Loucy (cell line): Measurements from ENCODE around the gene INSYN2B.

Source experiments
- CTCF ChIP-seq: fragments of 200-600 bp; sonication (generic); conservative IDR thresholded peaks from 2 replicates; pipeline ENCODE4 v1.5.1; 2014; ENCODE audit warnings: mild to moderate bottlenecking, antibody characterized with exemption, low read length
- EZH2phosphoT487 ChIP-seq: fragments of 200-600 bp; IDR thresholded peaks from 2 replicates; pipeline ENCODE4 v1.6.1; 2018; ENCODE audit warnings: antibody characterized with exemption, mild to moderate bottlenecking, moderate library complexity, borderline replicate concordance

GRCh38 chr5:170021506-170021905 lies 41.2 kb upstream of the INSYN2B start:
- no peak for TF ChIP-seq CTCF
- no peak for TF ChIP-seq EZH2phosphoT487
